RPMI7951 (cell line): ENCODE results near the gene GLTP. TPM values are rescaled to one million over a fixed set of nuclear protein-coding genes. Genes with fewer than 3 reads are reported as not detected.

ENCODE experiments used
- DNase-seq: peaks from one replicate; pipeline ENCODE4 v3.0.0-alpha.2; 2012; ENCODE audit warnings: low read depth
- total RNA-seq: library from RNA; depleted of rRNA; stranded (reverse); fragments of >200 nt; shearing (Covaris generic); gene quantifications from 2 replicates; pipeline ENCODE4 v1.2.3, GENCODE V29; 2014

Gene GLTP
- total RNA-seq, 1 experiment from 2014 or later = 35.7 TPM

- DNase-seq = no peak
Measured at GRCh38 chr12:109821968-109822367, 58.4 kb downstream of the GLTP start.

- no peak for DNase-seq
Measured at GRCh38 chr12:109820816-109821381, 59.4 kb downstream of the GLTP start.

- DNase-seq = peak; percentile 78
Measured at GRCh38 chr12:109818905-109819500, 61.3 kb downstream of the GLTP start.

GRCh38 chr12:109818253-109818652 is 62.1 kb downstream of the GLTP start:
- no peak for DNase-seq

- no peak for DNase-seq
Measured at GRCh38 chr12:109817627-109818231, 62.6 kb downstream of the GLTP start.

GRCh38 chr12:109816870-109817269 is 63.5 kb downstream of the GLTP start:
- no peak for DNase-seq

- no peak for DNase-seq
Measured at GRCh38 chr12:109815757-109816617, 64.4 kb downstream of the GLTP start.

GRCh38 chr12:109815225-109815624 is 65.1 kb downstream of the GLTP start:
- DNase-seq = no peak

GRCh38 chr12:109814600-109815150 is 65.7 kb downstream of the GLTP start:
- DNase-seq = no peak

- DNase-seq = no peak
Measured at GRCh38 chr12:109813810-109814416, 66.4 kb downstream of the GLTP start.

GRCh38 chr12:109811624-109811995 is 68.7 kb downstream of the GLTP start:
- no peak for DNase-seq

- no peak for DNase-seq
Measured at GRCh38 chr12:109810954-109811623, 69.3 kb downstream of the GLTP start.

- DNase-seq = no peak
Measured at GRCh38 chr12:109808876-109809646, 71.3 kb downstream of the GLTP start.

- DNase-seq = no peak
Measured at GRCh38 chr12:109807954-109808643, 72.2 kb downstream of the GLTP start.

- peak; percentile 37 for DNase-seq
Measured at GRCh38 chr12:109804820-109805761, 75.2 kb downstream of the GLTP start.

GRCh38 chr12:109803678-109804077 is 76.7 kb downstream of the GLTP start:
- DNase-seq = no peak

- DNase-seq = no peak
Measured at GRCh38 chr12:109802828-109803227, 77.5 kb downstream of the GLTP start.
